Smooth muscle cell (in vitro differentiated cells): ENCODE results near the gene TXNDC15. TPM values are rescaled to one million over a fixed set of nuclear protein-coding genes. Genes with fewer than 3 reads are reported as not detected.
A peak's percentile ranks its signal among the peaks of the same experiment; 100 is the strongest.

Experiments
- DNase-seq: peaks from one replicate; lab custom pipeline; 2025; ENCODE audit not compliant: unreplicated experiment; lab: John Stamatoyannopoulos, UW
- H2AFZ ChIP-seq: fragments of 200-600 bp; sonication (generic); 2 replicates; pipeline ENCODE4 v1.6.0; 2016; ENCODE audit warnings: antibody characterized with exemption, low read depth, mild to moderate bottlenecking
- H3F3A ChIP-seq: fragments of 200-600 bp; sonication (generic); 2 replicates; pipeline ENCODE4 v1.6.0; 2017; ENCODE audit warnings: antibody characterized with exemption, low read depth
- H3K27ac ChIP-seq: fragments of 200-600 bp; sonication (generic); 2 replicates; pipeline ENCODE4 v1.5.1; 2016; ENCODE audit warnings: low read depth, mild to moderate bottlenecking
- H3K27me3 ChIP-seq: fragments of 200-600 bp; sonication (generic); 2 replicates; pipeline ENCODE4 v1.6.1; 2016; ENCODE audit warnings: low read depth, mild to moderate bottlenecking
- H3K36me3 ChIP-seq: fragments of 200-600 bp; sonication (generic); 2 replicates; pipeline ENCODE4 v1.5.1; 2016; ENCODE audit warnings: low read depth
- H3K4me1 ChIP-seq: fragments of 200-600 bp; sonication (generic); 2 replicates; pipeline ENCODE4 v1.5.1; 2016; ENCODE audit warnings: low read depth
- H3K4me2 ChIP-seq: fragments of 200-600 bp; sonication (generic); 2 replicates; pipeline ENCODE4 v1.6.0; 2016; ENCODE audit warnings: mild to moderate bottlenecking
- H3K4me3 ChIP-seq: fragments of 200-600 bp; sonication (generic); 2 replicates; pipeline ENCODE4 v1.5.1; 2016; ENCODE audit warnings: mild to moderate bottlenecking
- H3K79me2 ChIP-seq: fragments of 200-600 bp; sonication (generic); 2 replicates; pipeline ENCODE4 v1.6.0; 2016; ENCODE audit warnings: low read depth, mild to moderate bottlenecking
- H3K9ac ChIP-seq: fragments of 200-600 bp; sonication (generic); 2 replicates; pipeline ENCODE4 v1.6.0; 2016; ENCODE audit warnings: low read depth
- H3K9me3 ChIP-seq: fragments of 200-600 bp; sonication (generic); replicated peaks from 2 replicates; pipeline ENCODE4 v1.5.1; 2016; ENCODE audit warnings: low read depth
- H4K20me1 ChIP-seq: fragments of 200-600 bp; sonication (generic); 2 replicates; pipeline ENCODE4 v1.6.0; 2016; ENCODE audit warnings: low read depth
- CTCF ChIP-seq: fragments of 200-600 bp; sonication (generic); IDR thresholded peaks from 2 replicates; pipeline ENCODE4 v1.5.1; 2017; ENCODE audit warnings: borderline replicate concordance, mild to moderate bottlenecking, antibody characterized with exemption; ENCODE audit not compliant: insufficient read depth, poor library complexity, severe bottlenecking
- WGBS: methylation state at CpG from one replicate; pipeline ENCODE4 v1.1.7; 2016; ENCODE audit warnings: low lambda C conversion rate; 5-methylcytosine and 5-hydroxymethylcytosine counted together
- polyA plus RNA-seq: library from polyadenylated mRNA; unstranded; fragments of >200 nt; fragmentation: Nextera tagmentation; extraction: Ambion mirVana; gene quantifications from 2 replicates; pipeline ENCODE4 v1.2.1, GENCODE V29; 2016
- total RNA-seq: library from RNA; depleted of rRNA; stranded (reverse); fragments of >200 nt; gene quantifications from 2 replicates; pipeline ENCODE4 v1.2.3, GENCODE V29; 2014

TXNDC15 gene
- total and polyA plus RNA-seq, 2 experiments from 2014 or later, result 70.8 to 118 TPM

- peaks cover 64% of the 10 kb centered on the region for H4K20me1 ChIP-seq
- peaks cover 36% of the 10 kb centered on the region for H3K36me3 ChIP-seq
- H3K4me1 ChIP-seq, result no peaks in the 10 kb centered on the region
- peaks cover 4% of the 10 kb centered on the region for H3F3A ChIP-seq
- H3K27me3 ChIP-seq, result no peaks in the 10 kb centered on the region
- H3K27ac ChIP-seq, result no peak overlapping the region
- 94% methylated on average over 3 of the region's 3 CpGs for WGBS
- no peak for DNase-seq
- no peak overlapping the region for H2AFZ ChIP-seq
- no peak overlapping the region for H3K9ac ChIP-seq
- no peak overlapping the region for H3K4me2 ChIP-seq
- no peaks in the 10 kb centered on the region for H3K9me3 ChIP-seq
- no peak overlapping the region for H3K4me3 ChIP-seq
- TF ChIP-seq CTCF, result no peak
- H3K79me2 ChIP-seq, result peaks cover 48% of the 10 kb centered on the region
These were observed 16.8 kb upstream of the TXNDC15 start for GRCh38 chr5:134857401-134857800.

GRCh38 chr5:134864707-134865106, 9.5 kb upstream of the TXNDC15 start:
- Histone ChIP-seq H3K36me3 (peaks cover 6% of the 10 kb centered on the region), H3K27ac (no peak overlapping the region), H3K4me3 (no peak overlapping the region), H4K20me1 (peaks cover 7% of the 10 kb centered on the region), H3K9ac (no peak overlapping the region), H2AFZ (no peak overlapping the region), H3K27me3 (no peaks in the 10 kb centered on the region), H3K4me1 (no peaks in the 10 kb centered on the region), H3K9me3 (no peaks in the 10 kb centered on the region), H3K4me2 (no peak overlapping the region), H3F3A (no peaks in the 10 kb centered on the region), H3K79me2 (no peaks in the 10 kb centered on the region)
- 93% methylated on average over 2 of the region's 2 CpGs for WGBS
- no peak for DNase-seq
- TF ChIP-seq CTCF, result no peak

GRCh38 chr5:134873494-134873893, 677 bp upstream of the TXNDC15 start:
- Histone ChIP-seq H3F3A (peaks cover 14% of the 10 kb centered on the region), H3K79me2 (peaks cover 31% of the 10 kb centered on the region), H3K9me3 (no peaks in the 10 kb centered on the region), H3K4me2 (peak overlapping the region; percentile 94), H4K20me1 (no peaks in the 10 kb centered on the region), H3K27me3 (no peaks in the 10 kb centered on the region), H2AFZ (peak overlapping the region; percentile 97), H3K4me3 (peak overlapping the region; percentile 86), H3K27ac (peak overlapping the region; percentile 89), H3K9ac (peak overlapping the region; percentile 91), H3K36me3 (no peaks in the 10 kb centered on the region), H3K4me1 (peaks cover 4% of the 10 kb centered on the region)
- 81% methylated on average over 6 of the region's 6 CpGs for WGBS
- no peak for TF ChIP-seq CTCF
- DNase-seq, result no peak
